Activated T-helper 2 cell treated with anti-CD3 and anti-CD28 coated beads, Interferon-gamma antibody, Interleukin-2, Interleukin-4, amounts not matched to agents 10 μg/mL and 5 μg/mL and 100 μg/mL, durations not matched to agents 14 hours and 24 hours and 36 hours (primary cell): ENCODE data around the gene OR8K5. TPM values are rescaled to one million over a fixed set of nuclear protein-coding genes. Genes with fewer than 3 reads are reported as not detected.
"Not testable (repeated sequence)": the region's sequence is repeated elsewhere in the genome, so short reads cannot be mapped to it uniquely, and the experiment has no call there.

Source experiments
- DNase-seq: peaks from one replicate; pipeline ENCODE4 v3.0.0; 2021; ENCODE audit warnings: low spot score
- H3K27ac Mint-ChIP-seq: one replicate; pipeline ENCODE4 v1.8.0; 2021; ENCODE audit warnings: mixed read lengths
- H3K27me3 Mint-ChIP-seq: one replicate; pipeline ENCODE4 v1.8.0; 2021; ENCODE audit warnings: low read depth, mixed read lengths
- H3K36me3 Mint-ChIP-seq: one replicate; pipeline ENCODE4 v1.8.0; 2021; ENCODE audit warnings: low read depth, mixed read lengths
- H3K4me1 Mint-ChIP-seq: one replicate; pipeline ENCODE4 v1.8.0; 2021; ENCODE audit warnings: low read depth, mixed read lengths
- H3K4me3 Mint-ChIP-seq: one replicate; pipeline ENCODE4 v1.8.0; 2021; ENCODE audit warnings: low read depth, mild to moderate bottlenecking, moderate library complexity, mixed read lengths
- H3K9me3 Mint-ChIP-seq: one replicate; pipeline ENCODE4 v1.8.0; 2021; ENCODE audit warnings: mixed read lengths
- intact Hi-C: fragments of 100-400 bp; cut with micrococcal nuclease; formaldehyde crosslinking; loops from one replicate; pipeline ENCODE4 v1.15.1; 2023
- total RNA-seq: library from RNA; stranded (reverse); gene quantifications from 2 replicates; pipeline ENCODE4 v1.2.3, GENCODE V29; 2022

OR8K5 gene
- total RNA-seq, result not detected in 2 replicates

GRCh38 chr11:56160217-56160616 is at the start of gene OR8K5:
Gene OR8K5 (minus strand): TSS chr11:56160317. CDS start chr11:56160317, 0 bp downstream.
- Mint-ChIP-seq H3K27ac (no peak within 1 kb of the TSS), H3K9me3 (peaks cover 38% of the 10 kb centered on the region), H3K4me1 (no peaks in the 10 kb centered on the region), H3K4me3 (no peak within 1 kb of the TSS), H3K36me3 (no peaks in the 10 kb centered on the region), H3K27me3 (no peaks in the 10 kb centered on the region)
- intact Hi-C loops, result no loop called here
- no peak for DNase-seq

GRCh38 chr11:56207790-56208189 is 47.7 kb upstream of the OR8K5 start:
- intact Hi-C loops, result no loop called here
- DNase-seq, result no peak
- Mint-ChIP-seq H3K4me1 (no peaks in the 10 kb centered on the region), H3K27me3 (no peaks in the 10 kb centered on the region), H3K27ac (no peak overlapping the region), H3K9me3 (peaks cover 45% of the 10 kb centered on the region), H3K36me3 (no peaks in the 10 kb centered on the region), H3K4me3 (no peak overlapping the region)

- H3K9me3 Mint-ChIP-seq, result peaks cover 38% of the 10 kb centered on the region
- no peak for DNase-seq
- intact Hi-C loops, result no loop called here
- H3K27me3 Mint-ChIP-seq, result no peaks in the 10 kb centered on the region
- no peaks in the 10 kb centered on the region for H3K4me1 Mint-ChIP-seq
- H3K36me3 Mint-ChIP-seq, result no peaks in the 10 kb centered on the region
- no peak overlapping the region for H3K27ac Mint-ChIP-seq
- no peak overlapping the region for H3K4me3 Mint-ChIP-seq
Measured at GRCh38 chr11:56197367-56197766, 37.2 kb upstream of the OR8K5 start.

- no peaks in the 10 kb centered on the region for H3K4me1 Mint-ChIP-seq
- peaks cover 41% of the 10 kb centered on the region for H3K9me3 Mint-ChIP-seq
- no peak for DNase-seq
- no peaks in the 10 kb centered on the region for H3K27me3 Mint-ChIP-seq
- no peak overlapping the region for H3K4me3 Mint-ChIP-seq
- no peak overlapping the region for H3K27ac Mint-ChIP-seq
- intact Hi-C loops, result no loop called here
- H3K36me3 Mint-ChIP-seq, result no peaks in the 10 kb centered on the region
Measured at GRCh38 chr11:56196705-56197104, 36.6 kb upstream of the OR8K5 start.

- H3K4me1 Mint-ChIP-seq, result no peaks in the 10 kb centered on the region
- H3K27ac Mint-ChIP-seq, result no peak overlapping the region
- no peak for DNase-seq
- intact Hi-C loops, result no loop called here
- H3K4me3 Mint-ChIP-seq, result no peak overlapping the region
- H3K9me3 Mint-ChIP-seq, result peaks cover 41% of the 10 kb centered on the region
- H3K36me3 Mint-ChIP-seq, result no peaks in the 10 kb centered on the region
- no peaks in the 10 kb centered on the region for H3K27me3 Mint-ChIP-seq
Measured at GRCh38 chr11:56188602-56189001, 28.5 kb upstream of the OR8K5 start.

GRCh38 chr11:56183459-56183858 is 23.3 kb upstream of the OR8K5 start:
- H3K9me3 Mint-ChIP-seq, result peaks cover 50% of the 10 kb centered on the region
- intact Hi-C loops, result no loop called here
- no peaks in the 10 kb centered on the region for H3K27me3 Mint-ChIP-seq
- H3K4me3 Mint-ChIP-seq, result no peak overlapping the region
- H3K36me3 Mint-ChIP-seq, result no peaks in the 10 kb centered on the region
- DNase-seq, result no peak
- no peak overlapping the region for H3K27ac Mint-ChIP-seq
- no peaks in the 10 kb centered on the region for H3K4me1 Mint-ChIP-seq

GRCh38 chr11:56176318-56176717 is 16.2 kb upstream of the OR8K5 start, which contains the start of gene OR5J2:
Gene OR5J2 (plus strand): TSS chr11:56176618. CDS start chr11:56176618, 0 bp downstream.
- H3K36me3 Mint-ChIP-seq, result no peaks in the 10 kb centered on the region
- no peaks in the 10 kb centered on the region for H3K27me3 Mint-ChIP-seq
- no peak within 1 kb of the TSS for H3K4me3 Mint-ChIP-seq
- DNase-seq, result no peak
- peaks cover 41% of the 10 kb centered on the region for H3K9me3 Mint-ChIP-seq
- H3K4me1 Mint-ChIP-seq, result no peaks in the 10 kb centered on the region
- intact Hi-C loops, result no loop called here
- no peak within 1 kb of the TSS for H3K27ac Mint-ChIP-seq

GRCh38 chr11:56172256-56172830 is 12.2 kb upstream of the OR8K5 start:
- no peak overlapping the region for H3K27ac Mint-ChIP-seq
- H3K27me3 Mint-ChIP-seq, result no peaks in the 10 kb centered on the region
- H3K4me3 Mint-ChIP-seq, result no peak overlapping the region
- no peaks in the 10 kb centered on the region for H3K36me3 Mint-ChIP-seq
- peaks cover 40% of the 10 kb centered on the region for H3K9me3 Mint-ChIP-seq
- intact Hi-C loops, result no loop called here
- no peak for DNase-seq
- no peaks in the 10 kb centered on the region for H3K4me1 Mint-ChIP-seq

GRCh38 chr11:56163804-56164203 is 3.7 kb upstream of the OR8K5 start:
- Mint-ChIP-seq H3K27me3 (no peaks in the 10 kb centered on the region), H3K36me3 (no peaks in the 10 kb centered on the region), H3K4me3 (no peak overlapping the region), H3K27ac (no peak overlapping the region), H3K9me3 (peaks cover 34% of the 10 kb centered on the region), H3K4me1 (no peaks in the 10 kb centered on the region)
- no peak for DNase-seq
- intact Hi-C loops, result no loop called here

- intact Hi-C loops, result no loop called here
Measured at GRCh38 chr11:56152333-56152732, 7.8 kb downstream of the OR8K5 start.

GRCh38 chr11:56151376-56151775 is 8.7 kb downstream of the OR8K5 start:
- Mint-ChIP-seq H3K4me1 (no peaks in the 10 kb centered on the region), H3K9me3 (peaks cover 63% of the 10 kb centered on the region), H3K27me3 (no peaks in the 10 kb centered on the region), H3K27ac (no peak overlapping the region), H3K4me3 (no peak overlapping the region), H3K36me3 (no peaks in the 10 kb centered on the region)
- intact Hi-C loops, result no loop called here
- DNase-seq, result no peak

More at GRCh38 chr11:56152333-56152732, 7.8 kb downstream of the OR8K5 start:
- Mint-ChIP-seq H3K27me3 (no peaks in the 10 kb centered on the region), H3K9me3 (peaks cover 69% of the 10 kb centered on the region), H3K4me3 (no peak overlapping the region), H3K36me3 (no peaks in the 10 kb centered on the region), H3K27ac (no peak overlapping the region), H3K4me1 (no peaks in the 10 kb centered on the region)
- no peak for DNase-seq

- H3K4me3 Mint-ChIP-seq, H3K4me1 Mint-ChIP-seq, H3K27me3 Mint-ChIP-seq, H3K27ac Mint-ChIP-seq, H3K36me3 Mint-ChIP-seq, intact Hi-C loops, DNase-seq: not testable (repeated sequence)
- H3K9me3 Mint-ChIP-seq, result peaks cover 24% of the 10 kb centered on the region
Measured at GRCh38 chr11:56143681-56144080, 16.4 kb downstream of the OR8K5 start.

GRCh38 chr11:56140151-56140661 is 19.9 kb downstream of the OR8K5 start, which contains the start of gene OR8J3:
Gene OR8J3 (minus strand): TSS chr11:56140201. CDS start chr11:56137718, 2,483 bp downstream.
- DNase-seq, result no peak
- Mint-ChIP-seq H3K9me3 (peaks cover 34% of the 10 kb centered on the region), H3K27me3 (no peaks in the 10 kb centered on the region), H3K4me3 (no peak within 1 kb of the TSS), H3K4me1 (no peaks in the 10 kb centered on the region), H3K36me3 (no peaks in the 10 kb centered on the region), H3K27ac (no peak within 1 kb of the TSS)
- intact Hi-C loops, result no loop called here
